ENCODE measurements around the gene TMED7. TPM values are rescaled to one million over a fixed set of nuclear protein-coding genes. Genes with fewer than 3 reads are reported as not detected.
A peak's percentile ranks its signal among the peaks of the same experiment; 100 is the strongest.

The TMED7 gene
- total RNA-seq, 2 donors from 2014 or later, result 40.5 to 51.4 TPM

DNA sequence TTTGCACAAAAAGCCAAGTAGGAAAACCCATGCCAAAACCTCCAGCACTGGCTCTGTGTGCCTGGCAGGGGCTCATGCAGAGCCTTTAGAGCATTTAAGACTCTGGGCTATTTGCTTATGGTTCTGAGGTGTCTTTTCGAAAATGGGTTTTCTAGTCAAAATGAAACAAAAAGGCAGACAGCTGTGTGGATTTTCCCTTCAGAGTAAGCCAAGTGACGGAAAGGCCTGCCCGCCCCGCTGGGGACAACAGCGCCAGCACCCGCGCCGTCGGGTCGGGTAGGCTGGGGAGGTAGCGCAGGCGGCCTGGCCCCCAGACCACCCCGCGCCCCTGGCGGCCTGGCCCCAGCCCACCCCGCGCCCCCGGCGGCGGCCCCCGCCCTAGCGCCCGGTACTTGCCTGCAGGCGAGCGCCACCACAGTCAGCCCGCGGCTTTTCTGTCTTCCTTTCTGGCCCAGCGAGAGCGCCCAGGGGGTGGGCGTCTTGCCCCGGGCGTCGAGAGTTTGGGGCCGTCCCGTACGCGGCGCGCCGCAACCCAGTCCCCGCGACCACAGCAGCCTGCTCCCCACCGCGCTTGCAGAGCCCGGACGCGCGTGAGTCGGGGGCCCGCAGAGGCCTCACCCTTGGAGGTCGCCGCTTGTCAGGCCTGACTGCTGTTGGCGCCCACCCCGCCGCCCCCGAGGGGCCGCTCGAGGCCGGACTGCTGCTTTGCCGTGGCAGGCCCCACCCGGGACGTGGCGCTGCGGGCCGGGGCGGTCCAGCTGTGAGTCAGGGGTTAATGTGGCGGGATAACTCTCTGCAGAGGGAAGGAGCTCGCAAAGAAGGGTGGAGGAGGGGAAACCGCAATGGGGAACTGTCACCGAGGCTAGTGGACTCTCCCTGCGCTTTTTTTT, 23.9 kb downstream of the TMED7 start, which contains the start of gene TICAM2:
Gene TICAM2 (minus strand): TSS at position 779 of the 890 bp plus-strand sequence. CDS start 21,223 bp downstream, outside the sequence.
- 0% methylated on average over 19 to 49 of the region's 71 CpGs for WGBS, 2 donors
- Histone ChIP-seq H3K36me3 (replicated peaks in 1 of 2; ENCODE audit: insufficient read depth in 1 of 2, low read depth in 2 of 2) (no peaks in the 10 kb centered on the region), H3K27me3 (no peaks in the 10 kb centered on the region), H3K4me3 (peak within 1 kb of the TSS; percentile 65 to 90), H3K4me1 (peaks cover 18% of the 10 kb centered on the region), H3K9me3 (no peaks in the 10 kb centered on the region), H3K27ac (peak within 1 kb of the TSS; percentile 73 to 94 (median 91))
- TF ChIP-seq, protein P1, sequence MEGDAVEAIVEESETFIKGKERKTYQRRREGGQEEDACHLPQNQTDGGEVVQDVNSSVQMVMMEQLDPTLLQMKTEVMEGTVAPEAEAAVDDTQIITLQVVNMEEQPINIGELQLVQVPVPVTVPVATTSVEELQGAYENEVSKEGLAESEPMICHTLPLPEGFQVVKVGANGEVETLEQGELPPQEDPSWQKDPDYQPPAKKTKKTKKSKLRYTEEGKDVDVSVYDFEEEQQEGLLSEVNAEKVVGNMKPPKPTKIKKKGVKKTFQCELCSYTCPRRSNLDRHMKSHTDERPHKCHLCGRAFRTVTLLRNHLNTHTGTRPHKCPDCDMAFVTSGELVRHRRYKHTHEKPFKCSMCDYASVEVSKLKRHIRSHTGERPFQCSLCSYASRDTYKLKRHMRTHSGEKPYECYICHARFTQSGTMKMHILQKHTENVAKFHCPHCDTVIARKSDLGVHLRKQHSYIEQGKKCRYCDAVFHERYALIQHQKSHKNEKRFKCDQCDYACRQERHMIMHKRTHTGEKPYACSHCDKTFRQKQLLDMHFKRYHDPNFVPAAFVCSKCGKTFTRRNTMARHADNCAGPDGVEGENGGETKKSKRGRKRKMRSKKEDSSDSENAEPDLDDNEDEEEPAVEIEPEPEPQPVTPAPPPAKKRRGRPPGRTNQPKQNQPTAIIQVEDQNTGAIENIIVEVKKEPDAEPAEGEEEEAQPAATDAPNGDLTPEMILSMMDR (IDR thresholded peaks at IDR 0.05), result peak in 6 of 7 experiments; percentile 7 to 23 (median 10)
- peak; percentile 15 to 49 (median 45) for TF ChIP-seq POLR2A (IDR thresholded peaks at IDR 0.05)
- intact Hi-C loops (cut with DNase I), result no loop called here
- DNase-seq (peak; percentile 57 to 80 (median 67)), ATAC-seq (peak; percentile 80)

DNA sequence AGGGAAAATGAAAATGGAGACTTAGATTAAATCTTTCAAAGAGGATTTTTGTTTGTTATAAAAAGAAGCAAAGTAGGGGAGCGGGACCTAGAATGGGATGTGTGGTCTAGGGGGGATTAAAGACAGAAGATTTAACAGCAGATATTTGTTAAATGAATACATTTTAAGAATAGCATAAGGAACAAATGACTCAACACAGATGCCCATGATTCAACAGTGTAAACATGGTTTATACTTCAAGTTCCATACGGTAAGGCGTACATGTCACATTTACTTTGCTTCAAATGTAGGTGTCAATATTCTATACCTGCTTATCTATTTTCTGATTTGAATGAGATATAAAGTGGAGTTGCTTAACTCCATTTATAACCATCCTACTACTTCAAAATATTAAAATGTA, 25.1 kb downstream of the TMED7 start:
- H3K27ac ChIP-seq, result no peak overlapping the region
- DNase-seq (no peak), ATAC-seq (no peak)
- 76 to 90% methylated on average over 3 of the region's 3 CpGs for WGBS, 2 donors
- intact Hi-C loops (cut with DNase I), result no loop called here
- no peaks in the 10 kb centered on the region for H3K27me3 ChIP-seq
- peaks cover 18% of the 10 kb centered on the region for H3K4me1 ChIP-seq
- no peaks in the 10 kb centered on the region for H3K36me3 ChIP-seq (replicated peaks in 1 of 2; ENCODE audit: insufficient read depth in 1 of 2, low read depth in 2 of 2)
- no peaks in the 10 kb centered on the region for H3K9me3 ChIP-seq
- TF ChIP-seq, protein P1 (IDR thresholded peaks at IDR 0.05), result no peak
- no peak overlapping the region for H3K4me3 ChIP-seq

DNA sequence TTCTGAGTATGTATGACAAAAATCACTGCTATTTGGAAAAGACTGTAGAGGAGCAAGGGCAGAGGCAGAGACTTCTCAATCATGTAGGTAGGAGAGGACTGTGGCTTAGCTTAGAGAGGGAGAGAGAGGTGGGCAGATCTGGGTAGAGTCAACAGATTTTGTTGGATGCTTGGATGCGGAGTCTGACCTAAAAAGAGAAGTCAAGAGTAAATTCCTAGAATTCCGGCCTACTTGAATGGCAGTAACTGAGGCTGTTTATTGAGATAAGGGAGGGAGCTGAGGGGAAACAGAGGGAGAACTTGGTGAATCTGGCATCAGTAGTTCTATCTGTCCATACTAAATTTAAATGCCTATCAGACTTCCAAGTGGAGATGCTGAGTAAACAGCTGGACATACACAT, 25.9 kb downstream of the TMED7 start:
- Histone ChIP-seq H3K27ac (no peak overlapping the region), H3K27me3 (no peaks in the 10 kb centered on the region), H3K9me3 (no peaks in the 10 kb centered on the region), H3K4me1 (peaks cover 18% of the 10 kb centered on the region), H3K36me3 (replicated peaks in 1 of 2; ENCODE audit: insufficient read depth in 1 of 2, low read depth in 2 of 2) (no peaks in the 10 kb centered on the region), H3K4me3 (no peak overlapping the region)
- DNase-seq (no peak), ATAC-seq (no peak)
- no peak for TF ChIP-seq POLR2A (IDR thresholded peaks at IDR 0.05)
- TF ChIP-seq, protein P1 (IDR thresholded peaks at IDR 0.05), result no peak
- intact Hi-C loops (cut with DNase I), result no loop called here
- WGBS, 2 donors, result 80% methylated on average over 2 of the region's 2 CpGs

DNA sequence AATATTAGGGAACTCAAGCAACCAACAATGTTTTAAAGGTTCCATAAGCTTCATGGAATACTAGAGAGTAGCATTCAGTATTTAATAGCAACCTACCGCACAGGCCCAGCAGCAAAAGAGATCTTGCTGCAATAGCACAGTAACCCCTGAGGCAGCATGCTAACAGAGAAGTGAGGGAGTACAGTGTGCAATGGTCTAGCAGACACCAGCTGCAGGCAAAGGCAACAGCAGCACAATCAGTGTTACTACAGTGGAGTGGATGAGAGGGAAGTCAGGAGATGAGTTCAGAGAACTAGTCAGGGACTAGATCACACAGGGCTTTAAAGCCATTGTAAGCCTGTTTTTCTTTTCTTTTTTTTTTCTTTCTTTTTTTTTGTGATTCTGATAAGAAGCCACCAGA, 26.3 kb downstream of the TMED7 start:
- WGBS, 2 donors, result 76 to 83% methylated on average over 1 of the region's 1 CpG
- H3K9me3 ChIP-seq, result no peaks in the 10 kb centered on the region
- no peak for ATAC-seq
- peak in 3 of 4 donors; percentile 16 to 41 (median 30) for DNase-seq
- no peak overlapping the region for H3K27ac ChIP-seq
- TF ChIP-seq, protein P1 (IDR thresholded peaks at IDR 0.05), result no peak
- TF ChIP-seq POLR2A (IDR thresholded peaks at IDR 0.05), result peak in 1 of 3 donors; percentile 11
- H3K36me3 ChIP-seq (replicated peaks in 1 of 2; ENCODE audit: insufficient read depth in 1 of 2, low read depth in 2 of 2), result no peaks in the 10 kb centered on the region
- no peak overlapping the region for H3K4me3 ChIP-seq
- H3K27me3 ChIP-seq, result no peaks in the 10 kb centered on the region
- H3K4me1 ChIP-seq, result peaks cover 18% of the 10 kb centered on the region
- intact Hi-C loops (cut with DNase I), result no loop called here
